ENCODE measurements around the gene SERINC5.
"Not testable (repeated sequence)": the region's sequence is repeated elsewhere in the genome, so short reads cannot be mapped to it uniquely, and the experiment has no call there.

The SERINC5 gene

GRCh38 chr5:80160242-80160641 is 95.6 kb downstream of the SERINC5 start:
- no peak for DNase-seq

GRCh38 chr5:80159133-80159815 is 96.6 kb downstream of the SERINC5 start:
- DNase-seq = no peak

GRCh38 chr5:80156156-80156555 is 99.7 kb downstream of the SERINC5 start:
- no peak for DNase-seq

- no peak for DNase-seq
Observed at GRCh38 chr5:80154749-80155148, 101.1 kb downstream of the SERINC5 start.

GRCh38 chr5:80154289-80154688 is 101.6 kb downstream of the SERINC5 start:
- DNase-seq = not testable (repeated sequence)

- DNase-seq = no peak
Observed at GRCh38 chr5:80153586-80154126, 102.2 kb downstream of the SERINC5 start.

GRCh38 chr5:80152778-80153177 is 103.1 kb downstream of the SERINC5 start:
- no peak for DNase-seq

- DNase-seq = no peak
Observed at GRCh38 chr5:80151890-80152289, 104.0 kb downstream of the SERINC5 start.

- DNase-seq = no peak
Observed at GRCh38 chr5:80150731-80151130, 105.1 kb downstream of the SERINC5 start.

- DNase-seq = no peak
Observed at GRCh38 chr5:80149161-80149609, 106.7 kb downstream of the SERINC5 start.

GRCh38 chr5:80147119-80147815 is 108.6 kb downstream of the SERINC5 start:
- DNase-seq = no peak

GRCh38 chr5:80146046-80146445 is 109.8 kb downstream of the SERINC5 start:
- no peak for DNase-seq

- DNase-seq = no peak
Observed at GRCh38 chr5:80143491-80143890, 112.4 kb downstream of the SERINC5 start.

- DNase-seq = no peak
Observed at GRCh38 chr5:80142996-80143395, 112.9 kb downstream of the SERINC5 start.

GRCh38 chr5:80141681-80142080 is 114.2 kb downstream of the SERINC5 start:
- DNase-seq = no peak

GRCh38 chr5:80141147-80141671 is 114.6 kb downstream of the SERINC5 start:
- no peak for DNase-seq

GRCh38 chr5:80140496-80140895 is 115.4 kb downstream of the SERINC5 start:
- no peak for DNase-seq

GRCh38 chr5:80139466-80139972 is 116.3 kb downstream of the SERINC5 start:
- DNase-seq = no peak

GRCh38 chr5:80138486-80138885 is 117.4 kb downstream of the SERINC5 start:
- no peak for DNase-seq

- DNase-seq = not testable (repeated sequence)
Observed at GRCh38 chr5:80136798-80137197, 119.0 kb downstream of the SERINC5 start.

- no peak for DNase-seq
Observed at GRCh38 chr5:80134876-80135275, 121.0 kb downstream of the SERINC5 start.

- no peak for DNase-seq
Observed at GRCh38 chr5:80129146-80129545, 126.7 kb downstream of the SERINC5 start.

GRCh38 chr5:80128141-80128540 is 127.7 kb downstream of the SERINC5 start:
- no peak for DNase-seq

GRCh38 chr5:80127116-80127552 is 128.7 kb downstream of the SERINC5 start:
- no peak for DNase-seq

All from NCI-H510A (cell line).